Head of caudate nucleus (tissue), 42 donors: ENCODE results near the gene PLK1.
"Not testable (repeated sequence)": the region's sequence is repeated elsewhere in the genome, so short reads cannot be mapped to it uniquely, and the experiment has no call there.

Source experiments
- DNase-seq, 42 donors: peaks; one replicate each; pipeline versions ENCODE4 v3.0.0 to v3.0.0-alpha.2; 2020 to 2021; ENCODE audit warnings: mixed read lengths in 7 of 42
- intact Hi-C: fragments of 100-400 bp; cut with DNase I; formaldehyde crosslinking; loops from one replicate; pipeline ENCODE4 v1.15.0; 2022

PLK1 gene

DNA sequence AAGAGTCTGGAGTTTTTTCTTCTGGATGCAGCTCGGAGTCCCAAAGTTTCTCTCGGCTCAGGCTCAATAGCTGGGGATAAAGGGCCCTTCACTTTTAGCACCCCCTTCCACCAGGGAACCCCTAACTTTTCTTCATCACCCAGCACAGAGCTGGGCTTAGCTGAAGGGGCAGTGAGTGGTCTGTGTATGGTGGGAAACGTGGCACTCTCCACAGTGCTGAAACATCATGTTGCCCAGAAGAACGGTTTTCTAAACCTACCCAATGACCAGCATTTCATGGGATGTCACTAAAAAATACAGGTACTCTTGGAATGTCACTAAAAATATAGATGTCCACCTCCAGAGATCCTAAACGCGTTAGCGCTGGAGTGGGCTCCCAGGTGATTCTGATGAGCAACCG is 22.4 kb downstream of the PLK1 start:
- intact Hi-C loops = no loop called here
- DNase-seq = no peak

DNA sequence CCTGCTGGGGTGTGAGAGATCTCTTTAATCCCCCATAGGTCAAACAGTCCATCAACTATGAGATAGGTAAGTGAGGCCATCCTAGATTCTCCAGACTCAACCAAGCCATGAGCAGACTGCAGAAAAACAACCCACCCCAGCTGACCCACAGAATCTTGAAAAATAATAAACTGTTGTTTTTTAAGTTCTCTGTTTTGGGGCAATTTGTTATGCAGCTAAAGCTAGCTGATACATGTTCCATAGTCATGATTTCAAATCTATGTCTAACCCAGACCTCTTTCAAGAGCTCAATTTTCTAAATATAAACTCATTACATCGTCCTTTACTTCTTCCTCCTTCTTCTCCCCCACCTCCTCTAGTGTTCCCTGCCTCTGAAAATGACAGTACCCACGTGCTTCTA is 24.3 kb downstream of the PLK1 start:
- no peak for DNase-seq
- intact Hi-C loops = no loop called here

DNA sequence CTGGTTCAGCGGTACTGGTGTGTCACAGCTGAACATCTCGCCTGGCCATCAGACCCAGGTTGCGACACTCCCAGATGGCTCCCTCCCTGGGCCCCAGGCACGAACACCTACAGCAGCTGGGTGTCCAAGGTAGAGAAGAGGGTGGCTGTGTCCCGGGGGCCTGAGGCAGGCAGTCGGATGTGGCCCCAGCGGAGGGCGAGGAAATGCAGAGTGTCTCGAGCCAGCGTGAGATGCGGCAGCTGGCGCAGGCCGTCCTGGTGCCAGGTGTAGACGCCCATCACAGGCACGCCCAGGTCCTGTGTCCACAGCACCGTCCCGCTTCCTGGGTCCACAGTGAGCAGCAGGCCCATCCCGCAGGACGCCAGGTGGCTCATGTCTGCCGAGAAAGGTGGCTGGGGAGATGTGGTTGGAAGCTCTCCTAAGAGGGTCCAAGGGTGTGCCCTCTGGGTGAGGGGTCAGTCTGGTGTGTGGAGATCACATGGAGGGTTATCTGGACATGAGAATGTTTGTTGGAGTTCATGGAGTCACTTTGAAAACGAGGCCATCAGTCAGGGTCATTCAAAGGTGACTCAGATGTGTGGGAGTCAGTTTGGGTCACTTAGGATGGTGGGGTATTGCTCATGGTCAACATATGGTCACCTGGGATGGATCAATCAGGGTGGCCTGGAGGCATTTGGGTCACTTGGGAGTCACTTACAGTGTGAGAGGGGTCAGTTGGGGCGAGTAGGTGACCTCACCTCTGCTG is 26.3 kb downstream of the PLK1 start:
- no peak for DNase-seq
- intact Hi-C loops = no loop called here

DNA sequence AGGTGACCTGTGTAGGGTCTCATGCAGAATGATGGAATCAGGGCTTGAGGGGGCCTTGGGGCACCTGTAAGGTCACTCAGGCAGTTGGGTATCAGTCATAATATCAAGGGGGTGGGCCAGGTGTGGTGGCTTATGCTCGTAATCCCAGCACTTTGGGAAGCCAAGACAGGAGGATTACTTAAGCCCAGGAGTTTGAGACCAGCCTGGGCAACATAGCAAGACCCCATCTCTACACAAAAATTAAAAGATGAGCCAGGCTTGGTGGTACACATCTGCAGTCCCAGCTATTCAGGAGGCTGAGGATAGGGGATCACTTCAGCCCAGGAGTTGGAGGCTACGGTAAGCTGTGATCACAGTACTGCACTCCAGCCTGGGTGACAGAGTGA is 26.8 kb downstream of the PLK1 start:
- no peak for DNase-seq
- intact Hi-C loops = no loop called here

DNA sequence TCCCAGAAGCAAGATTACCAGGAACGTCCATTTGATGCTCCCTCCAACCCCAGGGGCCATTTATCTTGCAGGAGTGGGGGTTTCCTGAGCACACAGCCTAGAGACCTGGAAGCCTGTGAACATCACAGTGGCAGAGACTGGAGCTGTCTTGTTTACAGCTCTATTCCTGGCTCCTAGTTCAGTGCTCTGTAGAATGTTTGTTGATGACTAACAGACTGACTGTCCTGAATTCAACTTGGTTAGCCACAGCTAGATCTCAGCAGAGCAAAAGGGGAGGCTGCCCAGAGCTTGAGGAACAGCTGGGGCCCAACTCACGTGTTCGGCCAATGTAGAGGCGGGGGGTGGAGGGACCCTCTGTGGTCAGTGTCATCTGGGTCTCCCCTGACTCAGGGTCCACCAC is 27.8 kb downstream of the PLK1 start:
- intact Hi-C loops = no loop called here
- no peak for DNase-seq

DNA sequence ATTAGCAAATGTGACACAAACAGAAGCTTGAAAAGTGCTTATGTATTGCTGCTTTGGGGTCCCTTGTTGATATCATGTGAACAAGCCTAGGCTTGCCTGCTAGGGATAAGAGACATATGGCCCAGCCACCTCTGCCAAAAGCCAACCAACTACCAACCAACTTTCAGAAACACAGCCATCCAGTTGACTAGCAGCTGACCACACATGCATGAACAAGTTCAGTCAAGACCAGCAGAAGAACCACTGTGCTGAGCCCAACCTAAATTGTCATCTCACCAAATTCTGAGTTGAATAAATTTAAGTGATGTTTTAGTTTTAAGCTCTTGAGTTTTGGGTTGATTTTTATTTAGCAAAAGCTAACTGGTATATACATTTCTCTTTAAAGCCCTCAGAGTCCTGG is 30.8 kb downstream of the PLK1 start:
- no peak for DNase-seq
- intact Hi-C loops = no loop called here

DNA sequence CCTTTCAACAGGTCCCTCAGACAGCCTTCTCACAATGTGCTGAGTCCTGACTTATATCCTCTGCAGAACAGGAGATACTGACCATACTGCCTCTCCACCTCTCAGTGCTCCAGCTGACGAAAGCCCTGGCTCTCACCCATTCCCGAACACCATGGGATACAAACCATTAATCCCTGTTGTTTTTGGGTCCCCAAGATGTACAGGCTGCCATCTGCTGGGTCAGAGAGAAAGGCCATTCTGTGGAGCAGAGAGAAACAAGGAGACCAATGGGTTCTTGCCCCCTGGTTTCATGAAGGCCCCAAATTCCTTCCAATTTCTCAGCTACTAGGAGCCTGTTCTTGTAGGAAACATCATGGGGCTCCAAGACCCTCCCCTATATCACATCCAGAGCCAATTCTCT is 31.3 kb downstream of the PLK1 start:
- no peak for DNase-seq
- intact Hi-C loops = no loop called here

DNA sequence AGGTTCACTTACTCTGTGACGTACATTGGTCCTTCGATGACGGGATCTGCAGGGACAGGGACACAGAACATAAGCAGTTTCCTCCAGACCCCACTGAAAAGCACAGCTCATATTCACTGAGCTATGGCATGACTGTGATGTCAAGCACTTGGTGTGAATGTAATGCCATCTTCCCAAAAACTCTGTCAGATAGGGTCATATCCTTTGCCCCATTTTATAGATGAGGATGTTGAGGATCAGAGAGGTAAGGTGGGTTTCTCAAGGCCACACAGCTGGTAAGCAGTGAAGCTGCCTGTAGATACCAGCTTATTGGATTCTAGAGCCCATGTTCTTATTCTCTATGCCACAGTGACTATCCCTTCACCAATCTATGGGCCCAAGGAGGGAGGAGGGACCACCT is 31.8 kb downstream of the PLK1 start:
- intact Hi-C loops = no loop called here
- DNase-seq = no peak

GRCh38 chr16:23711785-23712184 is 33.1 kb downstream of the PLK1 start:
- intact Hi-C loops = no loop called here

DNA sequence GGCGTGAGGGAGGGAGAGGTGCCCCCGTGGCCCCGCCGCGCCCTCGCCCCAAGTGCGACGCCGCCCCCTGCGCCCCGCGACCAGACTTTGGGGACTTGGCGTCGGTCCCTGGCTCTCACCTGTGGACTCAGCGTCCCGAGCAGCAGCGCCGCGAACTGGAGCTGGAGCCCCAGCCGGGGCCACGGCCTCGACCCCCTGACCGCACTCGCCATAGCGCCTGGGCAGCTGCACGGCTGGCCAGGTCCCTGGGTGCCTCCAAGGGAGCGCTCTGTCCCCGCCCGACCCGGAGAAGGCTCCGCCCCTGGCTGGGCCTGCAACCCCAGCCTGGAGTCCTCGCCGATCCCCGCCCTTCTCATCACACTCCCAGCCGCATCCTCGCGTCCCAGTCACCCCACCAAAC is 34.3 kb downstream of the PLK1 start, which contains the start of gene ERN2:
Gene ERN2, minus strand, starts transcription at position 247 of the 400 bp plus-strand sequence. Its CDS starts 35 bp downstream, at position 212.
- no peak for DNase-seq
- intact Hi-C loops = no loop called here

More at GRCh38 chr16:23711785-23712184, 33.1 kb downstream of the PLK1 start:
- DNase-seq = no peak

DNA sequence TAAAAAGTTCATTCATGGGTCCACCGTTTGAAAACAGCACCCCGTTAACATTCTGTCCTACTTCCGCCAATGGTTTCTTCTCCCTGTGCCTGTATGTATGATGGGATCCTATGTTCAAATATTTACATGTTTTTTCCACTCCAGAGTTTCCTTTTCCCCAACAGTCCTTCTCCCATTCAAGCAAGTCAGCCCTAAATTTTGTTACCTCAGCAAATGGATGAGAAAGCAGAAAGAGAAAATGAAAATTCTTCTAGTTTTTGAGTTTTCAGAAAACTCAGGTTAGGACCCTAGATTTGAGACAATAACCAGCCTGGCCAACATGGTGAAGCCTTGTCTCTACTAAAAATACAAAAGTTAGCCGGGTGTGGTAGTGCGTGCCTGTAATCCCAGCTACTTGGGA is 37.8 kb downstream of the PLK1 start:
- DNase-seq = no peak
- intact Hi-C loops = no loop called here

- DNase-seq, intact Hi-C loops: not testable (repeated sequence)
Observed at GRCh38 chr16:23722613-23723240, 44.0 kb downstream of the PLK1 start.

DNA sequence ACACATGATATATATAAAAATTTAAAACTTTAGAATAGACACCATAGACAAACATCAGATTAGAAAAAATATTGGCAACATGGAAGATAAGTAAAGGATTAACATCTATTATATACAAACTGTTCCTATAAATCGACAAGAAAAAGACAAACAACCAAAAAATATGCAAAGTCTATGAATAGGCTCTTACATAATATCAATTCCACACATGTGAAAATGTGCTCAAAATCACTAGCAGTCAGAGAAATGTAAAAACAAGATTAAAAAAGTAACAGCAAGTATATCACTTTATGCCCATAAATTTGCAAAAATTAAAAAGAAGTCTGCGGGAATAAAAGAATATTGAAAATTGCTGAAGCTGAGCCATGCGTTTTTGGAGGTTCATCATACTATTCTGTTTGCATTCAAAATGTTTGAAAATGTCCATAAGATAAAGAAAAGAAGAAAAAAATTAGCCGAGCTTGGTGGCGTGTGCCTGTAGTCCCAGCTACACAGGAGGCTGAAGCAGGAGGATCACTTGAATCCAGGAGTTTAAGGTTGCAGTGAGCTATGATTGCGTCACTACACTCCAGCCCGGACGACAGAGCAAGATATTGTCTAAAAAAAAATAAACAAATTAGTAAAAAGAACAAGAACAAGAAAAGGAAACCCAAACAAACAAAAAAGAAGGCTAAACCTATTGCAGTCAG is 45.6 kb downstream of the PLK1 start:
- intact Hi-C loops = no loop called here
- no peak for DNase-seq

DNA sequence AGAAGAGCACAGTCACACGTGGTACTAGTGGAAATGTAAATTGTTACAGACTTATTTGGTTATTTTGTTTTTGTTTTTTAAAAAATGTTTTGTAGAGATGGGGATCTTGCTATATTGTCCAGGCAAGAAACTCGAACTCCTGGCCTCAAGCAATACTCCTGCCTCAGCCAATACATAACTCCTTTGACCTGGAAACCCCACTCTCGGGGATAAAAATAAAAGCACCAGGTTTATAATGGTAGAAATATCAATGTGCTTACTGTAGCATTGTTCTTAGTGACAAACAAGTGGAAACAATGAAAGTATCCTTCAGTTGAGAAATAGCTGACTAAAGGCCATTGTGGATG is 46.1 kb downstream of the PLK1 start:
- no peak for DNase-seq
- intact Hi-C loops = no loop called here

DNA sequence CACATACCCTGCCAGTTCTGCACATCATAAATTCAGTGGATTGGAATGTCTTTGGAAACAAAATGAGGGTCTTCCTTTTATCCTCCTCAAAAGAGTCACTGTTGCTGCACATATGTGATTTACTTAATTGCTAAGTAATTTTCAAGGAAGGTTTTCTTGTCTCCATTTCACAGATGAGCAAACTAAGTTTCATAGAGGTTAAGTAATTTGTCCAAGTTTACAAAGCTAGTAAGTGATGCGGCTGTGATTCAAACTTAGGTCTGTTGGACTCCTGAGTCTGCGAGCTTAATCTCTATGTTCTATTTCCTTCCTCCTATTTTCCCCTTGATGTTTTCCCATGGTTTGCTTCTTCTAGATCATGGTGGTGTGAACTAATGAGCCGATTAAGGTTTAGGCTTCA is 48.0 kb downstream of the PLK1 start:
- no peak for DNase-seq
- intact Hi-C loops = no loop called here

DNA sequence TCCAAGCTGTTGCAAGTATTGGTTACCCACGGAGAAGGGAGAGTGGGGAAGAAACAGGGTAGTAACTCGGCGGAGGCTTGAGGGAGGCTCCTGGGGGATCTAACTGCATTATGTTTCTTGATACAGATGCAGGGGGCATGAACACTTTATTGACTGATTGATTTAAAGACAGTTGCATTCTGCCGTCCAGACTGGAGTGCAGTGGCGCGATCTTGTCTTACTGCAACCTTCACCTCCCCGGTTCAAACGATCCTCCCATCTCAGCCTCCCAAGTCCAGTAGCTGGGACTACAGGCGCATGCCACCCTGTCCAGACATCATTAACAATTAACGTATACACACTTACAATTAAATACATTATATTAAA is 49.4 kb downstream of the PLK1 start:
- DNase-seq = no peak
- intact Hi-C loops = no loop called here

DNA sequence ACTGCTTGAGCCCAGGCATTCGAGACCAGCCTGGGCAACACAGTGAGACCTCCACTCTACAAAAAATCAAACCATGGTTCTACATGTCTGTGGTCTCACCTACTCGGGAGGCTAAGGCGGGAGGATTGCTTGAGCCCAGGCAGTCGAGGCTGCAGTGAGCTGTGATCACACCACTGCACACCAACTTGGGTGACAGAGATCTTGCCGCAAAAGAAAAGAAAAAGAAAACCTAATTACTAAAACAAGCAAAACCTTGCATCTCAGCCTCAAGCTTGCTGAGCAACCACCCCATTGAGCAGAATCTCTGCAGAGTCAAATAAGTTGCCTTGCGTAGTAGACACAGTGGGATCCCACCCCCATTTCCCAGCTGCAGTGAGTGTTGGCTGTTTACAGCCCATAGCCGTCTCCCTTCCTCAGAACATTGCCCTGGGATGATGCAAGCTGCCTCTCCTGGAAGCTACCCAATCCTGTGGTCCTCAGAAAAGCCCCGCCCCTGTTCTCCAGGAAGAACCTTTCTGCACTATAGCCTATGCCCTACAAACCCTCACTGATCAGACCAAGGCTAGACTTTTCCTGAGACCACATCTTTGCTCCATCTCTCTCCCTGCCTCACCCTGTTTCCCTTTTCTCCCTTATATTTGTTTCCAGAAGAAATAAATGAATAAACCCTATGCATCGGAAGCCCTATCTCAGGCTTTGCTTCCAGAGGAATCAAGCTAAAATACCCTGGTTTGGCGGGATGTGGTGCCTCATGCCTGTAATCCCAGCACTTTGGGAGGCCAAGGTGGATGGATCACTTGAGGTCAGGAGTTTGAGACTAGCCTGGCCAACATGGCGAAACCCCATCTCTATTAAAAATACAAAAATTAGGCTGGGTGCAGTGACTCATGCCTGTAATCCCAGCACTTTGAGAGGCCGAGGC is 51.1 kb downstream of the PLK1 start:
- intact Hi-C loops = loop anchor here (10.0 kb wide), 1 partner anchor 305 kb away; no protein-coding TSS in a partner anchor
- no peak for DNase-seq

DNA sequence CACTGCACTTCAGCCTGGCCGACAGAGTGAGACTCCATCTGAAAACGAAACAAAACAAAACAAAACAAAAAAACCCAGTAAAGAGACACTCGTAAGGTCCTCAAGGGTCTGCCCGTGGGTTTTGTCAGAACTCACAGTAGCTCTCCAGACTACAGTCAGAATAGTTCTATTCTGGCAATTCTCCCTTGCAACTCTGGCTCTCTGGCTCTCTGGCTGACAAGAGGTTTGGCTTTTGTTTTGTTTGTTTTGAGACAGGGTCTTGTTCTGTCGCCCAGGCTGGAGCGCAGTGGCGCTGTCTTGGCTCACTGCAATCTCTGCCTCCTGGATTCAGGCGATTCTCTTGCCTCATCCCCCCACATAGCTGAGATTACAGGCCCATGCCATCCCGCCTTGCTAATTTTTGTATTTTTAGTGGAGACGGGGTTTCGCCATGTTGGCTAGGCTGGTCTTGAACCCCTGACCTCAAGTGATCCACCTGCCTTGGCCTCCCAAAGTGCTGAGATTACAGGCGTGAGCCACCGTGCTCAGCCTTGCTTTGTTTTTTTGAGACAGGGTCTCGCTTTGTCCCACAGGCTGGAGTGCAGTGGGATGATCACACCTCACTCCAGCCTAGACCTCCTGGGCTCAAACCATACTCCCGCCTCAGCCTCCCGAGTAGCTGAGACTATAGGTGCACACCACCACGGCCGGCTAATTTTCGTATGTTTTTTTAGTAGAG is 55.6 kb downstream of the PLK1 start:
- DNase-seq = peak in 1 of 42 donors; percentile 2
- intact Hi-C loops = loop anchor here (10.0 kb wide), 1 partner anchor 300 kb away; no protein-coding TSS in a partner anchor
